GM18498 (cell line): ENCODE data around the gene CHMP1A.
"Not testable (repeated sequence)": the region's sequence is repeated elsewhere in the genome, so short reads cannot be mapped to it uniquely, and the experiment has no call there.

Experiments
- ATAC-seq: cut with Tn5 transposase; IDR thresholded peaks from one replicate; pipeline ENCODE4 v1.9.1; 2021; ENCODE audit warnings: mild to moderate bottlenecking, moderate library complexity; ENCODE audit not compliant: unreplicated experiment

Gene CHMP1A

DNA sequence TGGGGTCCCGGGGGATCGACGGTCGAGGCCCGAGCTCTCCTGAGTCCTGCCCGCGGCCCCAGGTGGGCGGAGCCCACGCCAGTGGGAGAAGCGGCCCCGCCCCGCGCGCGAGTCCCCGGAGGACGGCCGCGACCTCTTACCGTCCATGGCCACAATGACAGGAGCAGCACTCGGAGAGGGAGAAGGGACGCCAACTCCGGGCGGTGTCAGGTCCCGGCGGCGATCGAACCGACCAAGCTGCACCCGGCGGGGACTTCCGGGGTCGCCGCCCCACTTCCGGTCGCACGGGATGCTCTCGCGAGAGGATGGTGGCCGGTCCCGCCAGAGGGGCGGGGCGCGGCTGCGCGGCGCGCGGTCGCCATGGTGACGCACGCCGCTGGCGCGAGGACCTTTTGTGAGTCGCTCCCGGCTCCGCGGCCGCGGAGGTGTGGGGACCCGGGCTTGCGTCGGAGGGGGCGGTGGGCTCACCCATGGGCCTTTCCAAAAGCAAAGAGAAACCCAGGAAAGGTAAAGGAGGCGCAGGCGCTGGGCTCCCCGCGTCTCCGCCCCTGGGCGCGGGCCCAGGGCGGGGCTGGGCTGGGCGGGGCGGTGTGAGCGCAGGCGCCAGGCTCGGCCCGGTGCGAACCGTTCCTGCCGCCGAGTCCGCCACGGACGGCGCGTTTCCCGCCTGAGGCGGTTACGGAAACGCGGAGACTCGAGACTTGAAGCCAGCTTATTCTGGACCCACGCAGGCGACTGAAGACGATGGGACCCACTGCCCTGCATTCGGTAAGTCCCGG is at the start of gene CHMP1A, which contains the start of gene SPATA33:
Gene CHMP1A (minus strand): TSS at position 267 of the 779 bp plus-strand sequence. CDS start 120 bp downstream, at position 147.
Gene SPATA33 (plus strand): TSS at position 395 of the 779 bp plus-strand sequence. CDS start 76 bp downstream, at position 471.
- ATAC-seq: peak; percentile 90

GRCh38 chr16:89706518-89707260 is 49.2 kb upstream of the CHMP1A start:
- ATAC-seq: no peak

DNA sequence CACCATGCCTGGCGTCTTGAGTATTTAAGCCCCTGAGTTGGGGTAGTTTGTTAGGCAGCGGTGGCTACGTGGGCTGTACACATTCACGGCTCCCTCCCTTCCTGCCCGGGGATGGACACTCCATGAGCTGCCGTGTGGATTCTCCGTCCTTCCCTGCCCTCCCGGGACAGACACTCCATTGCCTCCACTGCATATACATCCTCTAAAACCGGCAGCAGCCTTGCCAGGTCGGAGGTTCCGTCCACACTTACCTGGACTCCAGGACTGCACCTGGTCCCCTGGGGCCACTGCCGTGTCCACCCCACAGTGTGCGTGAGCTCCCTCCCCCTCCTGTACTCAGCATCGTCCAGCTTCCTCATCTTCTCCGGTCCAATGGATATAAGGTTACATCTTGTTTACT is 47.5 kb upstream of the CHMP1A start:
- ATAC-seq: no peak

DNA sequence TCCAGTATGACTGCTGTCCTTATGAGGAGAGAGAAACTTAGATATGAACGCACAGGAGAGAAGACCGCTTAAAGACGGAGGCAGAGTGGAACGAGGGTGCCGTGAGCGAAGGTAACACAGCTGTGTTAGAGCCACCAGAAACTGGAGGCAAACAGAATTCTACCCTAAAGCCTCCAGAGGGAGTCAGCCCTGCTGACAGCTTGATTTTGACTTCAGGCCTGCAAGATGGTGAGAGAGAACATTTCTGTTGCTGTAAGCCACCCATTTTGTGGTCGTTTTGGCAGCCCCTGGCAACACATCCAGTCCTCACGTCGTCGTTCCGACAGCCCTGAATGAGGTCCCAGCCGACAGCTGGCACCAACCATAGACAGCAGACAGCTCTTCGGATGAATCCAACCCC is 46.8 kb upstream of the CHMP1A start:
- no peak for ATAC-seq

DNA sequence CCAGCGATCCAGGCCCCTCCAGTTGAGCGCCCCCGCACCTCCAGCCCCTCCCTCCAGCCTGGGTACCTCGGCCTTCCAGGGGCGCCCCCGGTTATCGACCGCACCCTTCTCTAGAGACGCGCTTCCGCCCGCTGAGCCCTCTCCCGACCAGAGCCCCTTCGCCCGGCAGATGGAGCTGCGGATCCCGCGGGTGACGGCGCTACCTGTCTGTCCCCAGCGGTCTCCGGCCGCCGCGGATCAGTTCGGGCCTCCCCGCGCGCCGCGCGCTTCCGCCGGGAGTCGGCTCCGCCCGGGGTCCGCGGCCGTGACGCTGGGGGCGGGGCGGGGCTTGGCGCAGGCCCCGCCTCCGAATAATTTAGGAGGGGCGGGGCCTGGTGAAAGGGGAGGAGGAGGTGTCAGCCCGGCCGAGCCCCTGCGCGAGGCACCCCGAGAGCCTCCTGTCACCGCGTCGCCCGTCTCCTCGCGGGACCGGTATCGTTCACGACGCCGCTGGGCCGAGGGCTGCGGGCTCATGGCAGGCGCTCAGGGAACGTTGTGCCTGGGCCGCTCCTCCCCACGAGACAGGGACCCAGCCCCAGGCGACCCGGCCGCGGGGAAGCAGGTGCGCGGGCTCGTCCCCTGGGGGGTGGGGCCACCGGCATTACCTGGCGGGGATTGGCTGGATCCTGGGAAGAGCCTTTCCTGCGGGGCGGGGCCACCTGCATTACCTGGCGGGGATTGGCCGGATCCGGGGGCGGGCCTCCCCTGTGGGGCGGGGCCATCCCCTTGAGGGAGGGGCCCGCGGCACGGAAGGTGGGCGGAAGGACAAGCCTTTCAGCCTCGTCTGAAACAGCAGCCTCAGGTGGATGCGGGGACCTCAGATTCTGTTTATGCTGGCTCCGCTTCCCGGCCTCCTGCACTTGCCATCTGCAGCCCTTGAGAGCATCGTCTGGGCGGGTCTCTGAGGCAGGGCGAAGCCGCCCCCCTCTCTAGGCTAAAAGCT is 44.2 kb upstream of the CHMP1A start, which contains the start of gene SPATA2L:
Gene SPATA2L (minus strand): TSS at position 281 of the 982 bp plus-strand sequence. CDS start 473 bp downstream, outside the sequence.
- ATAC-seq: peak; percentile 75

DNA sequence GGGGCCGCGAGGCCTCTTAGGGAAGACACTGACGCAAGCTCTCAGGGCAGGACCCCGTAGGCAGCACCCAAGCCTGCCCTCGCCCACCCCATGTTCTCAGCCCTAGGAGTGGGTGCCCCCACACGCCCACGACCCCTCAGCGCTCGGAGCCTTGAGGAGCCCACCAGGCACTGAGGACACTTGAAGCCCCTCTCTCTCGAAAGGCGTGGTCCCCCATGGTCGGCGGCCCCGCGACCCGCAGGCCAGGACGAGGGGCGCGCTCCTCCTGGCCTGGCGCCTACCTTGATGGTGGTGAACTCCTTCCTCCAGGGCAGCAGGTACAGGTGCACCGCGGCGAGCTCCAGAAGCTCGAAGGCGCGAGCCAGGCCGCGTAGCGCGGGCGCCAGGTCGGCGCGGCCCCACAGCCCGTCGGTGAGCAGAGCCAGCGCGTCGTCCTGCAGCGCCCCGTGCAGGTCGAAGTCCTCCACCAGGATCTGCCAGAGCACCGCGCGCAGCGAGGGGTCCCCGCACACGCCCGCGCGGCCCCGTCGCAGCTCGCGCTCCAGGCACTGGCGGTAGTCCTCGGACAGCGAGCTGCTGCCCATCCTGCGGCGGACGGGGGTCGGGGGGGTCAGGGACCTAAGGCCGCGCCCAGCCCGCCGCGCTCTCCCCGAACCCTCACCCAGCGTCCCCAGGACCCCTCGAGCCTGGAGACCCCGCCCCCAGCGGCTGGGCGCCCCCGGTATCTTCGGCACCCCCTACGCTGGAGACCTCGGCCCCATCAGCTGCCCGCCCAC is 43.3 kb upstream of the CHMP1A start:
- ATAC-seq: no peak

DNA sequence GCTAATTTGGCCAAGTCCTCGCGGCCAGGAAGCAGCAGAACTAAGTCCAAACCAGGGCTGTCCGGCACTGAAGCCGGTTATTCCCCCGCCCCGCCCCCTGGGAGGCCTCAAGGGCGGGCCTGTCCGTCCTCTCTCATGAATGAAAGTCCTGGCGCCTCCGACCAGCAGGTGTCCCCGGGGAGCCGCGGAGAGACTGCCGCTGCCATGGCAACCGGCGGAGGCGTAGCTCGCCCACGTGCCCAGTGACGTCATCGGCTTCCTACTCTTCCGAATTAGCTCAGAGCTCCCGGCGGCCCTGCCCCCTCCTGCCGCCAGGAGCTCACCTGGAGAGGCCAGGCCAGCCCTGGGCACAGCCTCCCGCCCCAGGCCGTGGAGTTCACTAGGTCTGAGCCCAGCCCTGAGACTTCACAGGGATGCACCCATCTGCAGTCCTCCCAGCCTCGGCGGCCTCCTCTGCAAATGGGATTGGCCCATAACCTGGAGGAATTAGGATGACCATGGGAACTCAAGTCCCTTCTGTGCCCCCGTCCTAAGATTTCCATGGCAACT is 42.7 kb upstream of the CHMP1A start:
- ATAC-seq: peak; percentile 50

DNA sequence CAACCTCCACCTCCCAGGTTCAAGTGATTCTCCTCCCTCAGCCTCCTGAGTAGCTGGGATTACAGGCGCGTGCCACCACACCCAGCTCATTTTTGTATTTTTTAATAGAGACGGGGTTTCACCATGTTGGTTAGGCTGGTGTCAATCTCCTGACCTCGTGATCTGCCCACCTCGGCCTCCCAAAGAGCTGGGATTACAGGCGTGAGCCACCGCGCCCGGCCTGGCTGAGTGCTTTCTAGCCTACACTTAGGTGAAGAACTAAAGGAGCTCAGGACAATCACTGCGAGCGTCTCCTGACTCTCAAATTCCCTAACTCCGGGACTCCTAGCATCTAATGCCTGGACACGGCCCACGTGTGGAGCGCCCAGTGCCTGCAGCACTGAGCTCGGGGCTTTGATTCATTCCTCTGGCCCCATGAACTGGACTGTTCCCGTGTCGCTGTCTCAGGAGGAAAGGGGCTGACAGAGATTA is 42.2 kb upstream of the CHMP1A start:
- not testable (repeated sequence) for ATAC-seq

DNA sequence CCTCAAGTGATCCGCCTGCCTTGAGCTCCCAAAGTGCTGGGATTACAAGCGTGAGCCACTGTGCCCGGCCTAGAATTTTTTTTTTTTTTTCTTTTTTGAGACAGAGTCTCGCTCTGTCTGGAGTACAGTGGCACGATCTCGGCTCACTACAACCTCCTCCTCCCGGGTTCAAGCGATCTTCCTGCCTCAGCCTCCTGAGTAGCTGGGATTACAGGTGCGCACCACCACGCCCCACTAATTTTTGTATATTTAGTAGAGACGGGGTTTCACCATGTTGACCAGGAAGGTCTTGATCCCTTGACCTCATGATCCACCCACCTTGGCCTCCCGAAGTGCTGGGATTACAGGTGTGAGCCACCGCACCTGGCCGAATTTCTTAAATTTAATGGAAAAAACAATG is 41.2 kb upstream of the CHMP1A start:
- not testable (repeated sequence) for ATAC-seq

- no peak for ATAC-seq
Observed at GRCh38 chr16:89697616-89698331, 40.3 kb upstream of the CHMP1A start.

GRCh38 chr16:89697161-89697615 is 39.7 kb upstream of the CHMP1A start:
- ATAC-seq: no peak

DNA sequence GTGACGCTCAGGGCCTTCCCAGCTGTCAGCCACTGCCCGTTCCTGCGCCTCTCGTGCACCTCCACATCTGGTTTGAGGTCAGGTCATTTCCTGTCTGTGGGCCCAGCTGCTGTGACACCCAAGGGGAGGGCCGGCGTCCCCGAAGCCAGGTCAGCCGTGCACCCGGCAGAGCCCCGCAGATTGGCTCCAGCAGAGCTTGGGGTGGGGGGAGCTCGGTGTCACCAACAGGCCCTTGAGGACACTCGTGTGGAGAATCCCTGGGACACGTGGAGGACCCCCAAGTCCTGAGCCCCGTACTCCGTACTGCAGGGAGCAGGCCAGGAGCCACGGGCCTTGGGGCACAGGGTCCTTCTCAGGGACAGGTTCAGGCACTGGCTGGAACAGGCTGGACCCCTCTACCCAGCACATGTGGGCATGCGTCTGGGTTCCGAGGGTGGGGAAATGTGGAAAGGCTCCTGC is 39.2 kb upstream of the CHMP1A start:
- no peak for ATAC-seq

- no peak for ATAC-seq
Observed at GRCh38 chr16:89695875-89696669, 38.6 kb upstream of the CHMP1A start.

DNA sequence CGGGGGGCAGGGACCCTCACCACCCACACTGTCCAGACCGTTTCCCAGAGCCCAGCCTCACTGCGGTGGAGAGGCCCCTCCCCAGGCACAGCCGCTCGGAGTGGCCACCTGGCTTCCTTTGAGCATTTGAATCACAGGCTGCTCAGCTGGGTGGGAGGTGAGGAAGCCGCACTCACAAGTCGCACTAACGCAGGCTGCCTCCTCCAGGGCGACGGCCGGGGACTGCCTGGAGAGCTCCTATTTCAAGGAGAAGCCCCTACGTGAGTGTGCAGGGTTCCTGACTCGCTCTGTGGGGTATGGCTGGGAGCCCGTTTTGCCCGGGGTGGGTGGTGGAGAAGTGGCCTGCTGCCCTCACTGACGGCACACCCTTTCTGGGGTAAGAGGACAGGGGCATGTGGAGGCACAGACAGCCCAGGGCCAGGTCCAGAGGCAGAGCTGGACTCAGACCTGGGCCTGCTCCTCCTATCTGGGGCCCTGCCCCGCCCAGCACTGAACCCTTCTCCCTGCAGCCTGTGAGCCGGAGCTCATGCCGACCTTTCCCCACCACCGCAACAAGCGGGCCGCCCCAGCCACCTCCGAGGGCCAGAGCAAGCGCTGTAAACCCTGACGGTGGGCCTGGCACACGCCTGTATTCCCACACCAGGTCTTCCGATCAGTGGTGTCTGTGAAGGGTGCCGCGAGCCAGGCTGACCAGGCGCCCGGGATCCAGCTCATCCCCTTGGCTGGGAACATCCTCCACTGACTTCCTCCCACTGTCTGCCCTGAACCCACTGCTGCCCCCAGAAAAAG is 37.8 kb upstream of the CHMP1A start:
- no peak for ATAC-seq

DNA sequence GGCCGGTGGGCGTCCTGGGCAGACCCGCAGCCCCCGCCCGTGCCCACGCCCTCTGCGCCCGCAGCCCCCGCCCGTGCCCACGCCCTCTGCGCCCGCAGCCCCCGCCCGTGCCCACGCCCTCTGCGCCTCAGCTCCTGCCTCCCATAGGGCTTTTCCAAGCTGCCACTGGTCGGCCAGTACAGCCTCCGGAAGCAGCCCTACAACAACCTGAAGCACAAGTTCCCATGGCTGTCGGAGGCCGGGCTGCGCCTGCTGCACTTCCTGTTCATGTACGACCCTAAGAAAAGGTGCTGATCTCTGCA is 37.2 kb upstream of the CHMP1A start:
- not testable (repeated sequence) for ATAC-seq

DNA sequence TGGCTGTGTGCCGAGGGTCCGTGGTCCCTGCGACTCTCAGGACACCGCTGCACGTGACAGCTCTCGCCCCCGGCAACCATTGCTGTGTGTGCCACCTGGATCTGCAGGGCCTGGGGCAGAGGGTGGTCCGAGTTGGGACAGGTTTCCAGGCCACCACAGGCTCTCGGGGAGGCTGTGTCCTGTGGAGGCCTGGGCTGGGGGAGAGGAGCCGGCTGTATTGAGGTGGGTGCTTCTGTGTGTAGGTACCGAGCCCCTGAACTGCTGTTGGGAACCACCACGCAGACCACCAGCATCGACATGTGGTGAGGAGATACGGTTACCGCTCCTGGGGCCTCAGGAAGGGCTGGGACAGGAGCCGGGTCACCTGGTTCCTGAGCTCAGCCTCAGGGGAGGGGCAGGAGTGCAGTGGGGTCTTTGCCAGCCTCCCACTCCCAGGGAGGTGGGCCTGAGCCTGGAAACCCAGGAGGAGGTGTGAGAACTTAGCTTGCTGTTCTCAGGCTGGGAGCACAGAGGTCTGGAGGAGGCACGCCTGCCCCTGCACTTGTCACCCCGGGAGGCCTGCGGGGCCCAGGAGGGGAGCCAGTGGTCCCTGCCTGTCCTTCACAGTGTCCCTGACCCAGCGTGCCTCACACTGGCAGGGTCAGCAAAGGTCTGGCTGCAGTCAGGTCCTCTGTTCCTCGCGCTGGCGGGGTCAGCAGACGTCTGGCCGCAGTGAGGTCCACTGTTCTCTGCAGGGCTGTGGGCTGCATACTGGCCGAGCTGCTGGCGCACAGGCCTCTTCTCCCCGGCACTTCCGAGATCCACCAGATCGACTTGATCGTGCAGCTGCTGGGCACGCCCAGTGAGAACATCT is 36.6 kb upstream of the CHMP1A start:
- no peak for ATAC-seq
